Sigmoid colon (tissue), 7 donors: ENCODE results near the gene ARHGAP45. TPM values are rescaled to one million over a fixed set of nuclear protein-coding genes. Genes with fewer than 3 reads are reported as not detected.

Experiments used
- DNase-seq: peaks from one replicate; pipeline ENCODE4 v3.0.0-alpha.2; 2019
- H3K27ac ChIP-seq, 4 donors: fragments of 200-600 bp; sonication (generic); one replicate each; pipeline ENCODE4 v1.5.1; 2016 to 2019; ENCODE audit warnings: mild to moderate bottlenecking in 1 of 4
- H3K27me3 ChIP-seq, 3 donors: fragments of 200-600 bp; sonication (generic); one replicate each; pipeline ENCODE4 v1.5.1; 2019; ENCODE audit warnings: mild to moderate bottlenecking in 1 of 3
- H3K36me3 ChIP-seq, 4 donors: fragments of 200-600 bp; sonication (generic); one replicate each; pipeline ENCODE4 v1.5.1; 2016 to 2019
- H3K4me1 ChIP-seq, 4 donors: fragments of 200-600 bp; sonication (generic); one replicate each; pipeline ENCODE4 v1.5.1; 2017 to 2019
- H3K4me3 ChIP-seq, 4 donors: fragments of 200-600 bp; sonication (generic); one replicate each; pipeline ENCODE4 v1.5.1; 2017 to 2019; ENCODE audit warnings: mild to moderate bottlenecking in 2 of 4, moderate library complexity in 1 of 4
- H3K9me3 ChIP-seq, 4 donors: fragments of 200-600 bp in 3 of 4; sonication (generic) in 3 of 4; one replicate each; pipeline versions ENCODE4 v1.5.1 to v1.6.1; 2013 to 2019
- CTCF ChIP-seq, 4 experiments: fragments of 450-650 bp in 3 of 4; fragments of 200-600 bp in 1 of 4; IDR thresholded peaks; one replicate each; pipeline ENCODE4 v1.5.1; 2016 to 2019; ENCODE audit warnings: antibody characterized with exemption in 4 of 4, mild to moderate bottlenecking in 3 of 4, moderate library complexity in 2 of 4
- EP300 ChIP-seq, 4 donors: sonication (generic); formaldehyde crosslinking; IDR thresholded peaks; one replicate each; pipeline ENCODE4 v1.6.1; 2017; ENCODE audit warnings: antibody characterized with exemption in 4 of 4
- POLR2A ChIP-seq, 2 donors: fragments of 450-650 bp; IDR thresholded peaks; one replicate each; pipeline ENCODE4 v1.6.1; 2016; ENCODE audit warnings: antibody characterized with exemption in 2 of 2, mild to moderate bottlenecking in 2 of 2, moderate library complexity in 2 of 2
- POLR2AphosphoS5 ChIP-seq, 4 donors: sonication (generic); formaldehyde crosslinking; IDR thresholded peaks; one replicate each; pipeline ENCODE4 v1.6.1; 2017; ENCODE audit warnings: antibody characterized with exemption in 4 of 4
- WGBS, 2 donors: extraction: QIAGEN DNeasy Blood & Tissue Kit; methylation state at CpG; one replicate each; pipeline ENCODE4 v1.1.7; 2013; 5-methylcytosine and 5-hydroxymethylcytosine counted together
- intact Hi-C: fragments of 100-400 bp; cut with DNase I; formaldehyde crosslinking; loops from one replicate; pipeline ENCODE4 v1.15.1; 2023
- polyA plus RNA-seq, 3 donors: library from polyadenylated mRNA; stranded (reverse); fragments of 200-250 nt; gene quantifications; one replicate each; pipeline ENCODE4 v1.2.3, GENCODE V29; 2013
- total RNA-seq, 4 donors: library from RNA; depleted of rRNA; stranded (reverse); fragments of >200 nt; gene quantifications; one replicate each; pipeline ENCODE4 v1.1.0, GENCODE V29; 2016
- donor health status: healthy with polysubstance abuse.
- donor health status: Bipolar disorder and iron deficiency.
- donor health status: healthy.

The ARHGAP45 gene
- total and polyA plus RNA-seq, 7 donors = 12.8 to 103 (median 21.6) TPM

DNA sequence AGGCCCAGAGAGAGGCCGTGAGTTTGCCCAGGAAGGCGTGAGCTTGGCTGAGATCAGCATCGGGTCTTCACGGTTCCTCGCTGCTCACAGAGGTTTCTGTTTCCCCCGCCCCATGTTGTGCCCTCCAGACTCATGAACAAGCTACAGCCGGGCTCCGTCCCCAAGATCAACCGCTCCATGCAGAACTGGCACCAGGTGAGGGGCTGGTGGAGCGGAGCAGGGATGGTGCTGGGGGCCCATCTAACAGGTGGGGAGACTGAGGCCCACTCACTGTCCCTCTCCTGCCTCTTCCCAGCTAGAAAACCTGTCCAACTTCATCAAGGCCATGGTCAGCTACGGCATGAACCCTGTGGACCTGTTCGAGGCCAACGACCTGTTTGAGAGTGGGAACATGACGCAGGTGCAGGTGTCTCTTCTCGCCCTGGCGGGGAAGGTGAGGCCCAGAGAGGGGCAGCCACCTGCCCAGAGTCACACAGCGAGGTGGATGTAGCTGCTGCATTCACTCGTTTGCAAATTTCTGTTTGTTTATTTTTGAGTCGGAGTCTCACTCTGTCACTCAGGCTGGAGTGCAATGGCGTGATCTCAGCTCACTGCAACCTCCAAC lies 34.6 kb upstream of the ARHGAP45 start:
- intact Hi-C loops = no loop called here
- 89 to 94% methylated on average over 20 of the region's 20 CpGs for WGBS, 2 donors

GRCh38 chr19:1035998-1036621 lies 30.9 kb upstream of the ARHGAP45 start:
- no peak for DNase-seq
- TF ChIP-seq CTCF (IDR thresholded peaks at IDR 0.05) = no peak
- TF ChIP-seq POLR2AphosphoS5 (IDR thresholded peaks at IDR 0.05) = no peak
- no peak for TF ChIP-seq EP300 (IDR thresholded peaks at IDR 0.05)
- no peak for TF ChIP-seq POLR2A (IDR thresholded peaks at IDR 0.05)
- intact Hi-C loops = loop anchor here (5.0 kb wide), 1 partner anchor 401 kb away; the partner anchor contains the start of gene RPS15
- 90 to 91% methylated on average over 29 of the region's 29 CpGs for WGBS, 2 donors
- peaks cover 0 to under 1% (median 0%) of the 10 kb centered on the region in 3 donors for H3K27me3 ChIP-seq
- H3K4me1 ChIP-seq = peaks cover 0 to 24% (median 22%) of the 10 kb centered on the region in 4 donors
- H3K4me3 ChIP-seq = no peak overlapping the region
- no peak overlapping the region for H3K27ac ChIP-seq
- H3K36me3 ChIP-seq = peaks cover 16 to 50% (median 24%) of the 10 kb centered on the region in 4 donors
- no peaks in the 10 kb centered on the region for H3K9me3 ChIP-seq

More for the DNA sequence above, 34.6 kb upstream of the ARHGAP45 start:
- Histone ChIP-seq H3K27me3 (no peaks in the 10 kb centered on the region), H3K4me1 (peaks cover 0 to 36% (median 24%) of the 10 kb centered on the region in 4 donors), H3K4me3 (no peak overlapping the region), H3K36me3 (peaks cover 16 to 41% (median 21%) of the 10 kb centered on the region in 4 donors), H3K9me3 (no peaks in the 10 kb centered on the region), H3K27ac (no peak overlapping the region)
- no peak for TF ChIP-seq POLR2AphosphoS5 (IDR thresholded peaks at IDR 0.05)
- DNase-seq = no peak

- H3K27ac ChIP-seq = peak overlapping the region; percentile 15 to 66 (median 50)
Observed at GRCh38 chr19:1037621-1038064, 29.3 kb upstream of the ARHGAP45 start.

DNA sequence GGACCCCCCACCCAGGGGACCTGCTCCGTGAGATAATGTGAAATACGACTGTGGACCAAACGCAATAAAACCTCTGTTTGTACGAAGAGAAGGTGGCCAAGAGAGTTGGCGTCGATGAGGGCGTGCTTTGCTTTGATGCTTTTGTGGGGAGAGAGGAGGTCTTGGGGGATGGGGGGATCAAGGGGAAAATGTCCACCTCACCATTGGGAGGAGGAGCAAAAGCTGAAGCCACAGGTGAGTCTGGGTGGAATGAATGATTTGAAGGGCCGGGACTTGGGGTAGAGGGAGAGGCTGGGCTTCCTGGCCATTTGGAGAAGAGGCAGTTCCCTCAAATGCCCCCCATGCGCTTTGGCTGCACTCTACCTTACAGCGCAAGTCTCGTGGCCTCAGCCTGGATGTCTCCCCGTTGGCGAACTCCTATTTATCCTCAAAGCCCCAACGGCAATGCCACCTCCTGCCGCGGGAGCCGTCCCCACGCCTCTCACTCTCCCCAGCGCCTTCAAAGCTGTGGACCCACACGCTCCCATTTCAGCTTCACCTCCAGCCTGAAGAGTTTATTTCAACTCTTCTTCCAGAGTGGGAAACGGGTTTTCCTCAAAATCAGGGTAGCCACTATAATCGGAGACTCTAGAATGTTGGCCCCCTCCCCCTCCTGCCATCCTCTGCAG lies 27.9 kb upstream of the ARHGAP45 start:
- intact Hi-C loops = loop anchor here (5.0 kb wide), 1 partner anchor 398 kb away; the partner anchor contains the start of gene RPS15
- WGBS, 2 donors = 63 to 66% methylated on average over 22 of the region's 22 CpGs
- TF ChIP-seq CTCF (IDR thresholded peaks at IDR 0.05) (no peak), POLR2AphosphoS5 (IDR thresholded peaks at IDR 0.05) (peak in 1 of 4 donors; percentile 25)
- peaks cover 0 to 32% (median 4%) of the 10 kb centered on the region in 4 donors for H3K36me3 ChIP-seq
- peak overlapping the region in 2 of 4 donors; percentile 52 to 57 for H3K4me3 ChIP-seq
- peaks cover 0 to 20% (median 10%) of the 10 kb centered on the region in 3 donors for H3K27me3 ChIP-seq
- DNase-seq = no peak
- peak overlapping the region; percentile 49 to 66 (median 64) for H3K27ac ChIP-seq
- no peaks in the 10 kb centered on the region for H3K9me3 ChIP-seq
- peaks cover 0 to 35% (median 31%) of the 10 kb centered on the region in 4 donors for H3K4me1 ChIP-seq

More at GRCh38 chr19:1037621-1038064, 29.3 kb upstream of the ARHGAP45 start:
- intact Hi-C loops = loop anchor here (5.0 kb wide), 1 partner anchor 400 kb away; the partner anchor contains the start of gene RPS15
- WGBS, 2 donors = 56 to 79% methylated on average over 22 of the region's 22 CpGs
- peaks cover 0 to 16% (median 4%) of the 10 kb centered on the region in 3 donors for H3K27me3 ChIP-seq
- H3K4me1 ChIP-seq = peaks cover 0 to 35% (median 31%) of the 10 kb centered on the region in 4 donors
- TF ChIP-seq POLR2A (IDR thresholded peaks at IDR 0.05) = no peak
- TF ChIP-seq CTCF (IDR thresholded peaks at IDR 0.05) = no peak
- no peak for TF ChIP-seq POLR2AphosphoS5 (IDR thresholded peaks at IDR 0.05)
- no peak for TF ChIP-seq EP300 (IDR thresholded peaks at IDR 0.05)
- DNase-seq = no peak
- H3K4me3 ChIP-seq = no peak overlapping the region
- no peaks in the 10 kb centered on the region for H3K9me3 ChIP-seq
- H3K36me3 ChIP-seq = peaks cover 8 to 41% (median 13%) of the 10 kb centered on the region in 4 donors
